ENCODE measurements around the gene PDE4D.
"Not testable (repeated sequence)": the region's sequence is repeated elsewhere in the genome, so short reads cannot be mapped to it uniquely, and the experiment has no call there.

The PDE4D gene

DNA sequence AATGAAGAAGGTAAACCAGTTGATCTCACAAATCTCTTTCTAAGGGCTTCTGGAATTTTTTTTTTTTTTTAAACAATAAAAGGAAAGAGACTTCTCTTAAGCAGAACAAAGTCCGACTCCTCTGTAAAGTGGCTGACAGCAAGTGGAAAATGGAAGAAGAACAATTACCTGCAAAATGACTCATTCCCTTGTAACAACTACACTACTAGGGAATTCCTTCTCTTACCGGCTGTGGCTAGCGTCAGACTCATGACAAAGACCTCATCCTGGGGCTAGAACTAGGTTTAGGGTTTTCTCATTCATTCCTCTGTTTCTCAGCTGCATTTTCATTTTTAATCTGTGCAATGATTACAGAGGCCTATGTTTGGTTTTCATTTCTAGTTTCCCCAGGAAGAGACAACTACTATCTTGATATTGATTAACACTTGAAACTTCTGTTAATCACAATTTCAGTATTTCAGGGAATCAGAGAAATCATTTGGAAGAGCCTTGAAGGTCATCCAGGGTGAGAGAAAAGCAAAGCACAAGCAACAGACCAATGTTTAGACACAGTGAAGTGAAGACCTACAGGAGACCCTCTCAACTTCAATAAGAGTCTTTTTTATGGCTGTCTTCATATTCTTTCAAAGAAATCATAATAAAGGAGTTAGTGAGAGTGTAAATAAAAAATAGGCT, 872.8 kb downstream of the PDE4D start:
- DNase-seq = no peak

GRCh38 chr5:59019078-59019477, 874.4 kb downstream of the PDE4D start:
- no peak for DNase-seq

GRCh38 chr5:59016925-59017324, 876.6 kb downstream of the PDE4D start:
- DNase-seq = no peak

DNA sequence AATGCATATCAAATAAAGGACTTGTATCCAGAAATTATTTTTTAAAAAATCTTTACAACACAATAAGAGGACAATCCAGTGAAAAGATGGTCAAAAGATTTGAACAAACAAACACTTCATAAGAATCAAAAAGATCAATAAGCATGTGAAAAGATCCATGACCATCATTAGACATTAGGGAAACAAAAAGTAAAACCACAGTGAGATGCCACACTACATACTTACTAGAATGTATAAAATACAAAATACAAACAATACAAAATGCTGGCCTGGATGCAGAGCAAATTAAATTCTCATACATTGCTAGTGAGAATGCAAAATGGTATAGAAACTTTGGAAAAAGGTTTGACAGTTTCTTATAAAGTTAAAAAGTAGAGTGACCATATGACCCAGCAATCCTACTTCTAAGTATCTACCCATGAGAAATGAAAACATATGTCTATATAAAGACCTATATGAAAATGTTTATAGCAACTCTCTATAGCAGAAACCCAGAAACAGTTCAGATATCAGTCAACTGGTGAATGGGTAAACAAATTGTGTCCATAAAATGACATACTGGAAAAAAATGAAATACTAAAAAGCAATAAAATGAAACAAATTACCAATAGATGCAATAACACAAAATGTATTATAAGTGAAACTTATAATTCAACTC, 884.6 kb downstream of the PDE4D start:
- DNase-seq = no peak

- no peak for DNase-seq
These were observed 886.0 kb downstream of the PDE4D start for GRCh38 chr5:59007460-59008063.

DNA sequence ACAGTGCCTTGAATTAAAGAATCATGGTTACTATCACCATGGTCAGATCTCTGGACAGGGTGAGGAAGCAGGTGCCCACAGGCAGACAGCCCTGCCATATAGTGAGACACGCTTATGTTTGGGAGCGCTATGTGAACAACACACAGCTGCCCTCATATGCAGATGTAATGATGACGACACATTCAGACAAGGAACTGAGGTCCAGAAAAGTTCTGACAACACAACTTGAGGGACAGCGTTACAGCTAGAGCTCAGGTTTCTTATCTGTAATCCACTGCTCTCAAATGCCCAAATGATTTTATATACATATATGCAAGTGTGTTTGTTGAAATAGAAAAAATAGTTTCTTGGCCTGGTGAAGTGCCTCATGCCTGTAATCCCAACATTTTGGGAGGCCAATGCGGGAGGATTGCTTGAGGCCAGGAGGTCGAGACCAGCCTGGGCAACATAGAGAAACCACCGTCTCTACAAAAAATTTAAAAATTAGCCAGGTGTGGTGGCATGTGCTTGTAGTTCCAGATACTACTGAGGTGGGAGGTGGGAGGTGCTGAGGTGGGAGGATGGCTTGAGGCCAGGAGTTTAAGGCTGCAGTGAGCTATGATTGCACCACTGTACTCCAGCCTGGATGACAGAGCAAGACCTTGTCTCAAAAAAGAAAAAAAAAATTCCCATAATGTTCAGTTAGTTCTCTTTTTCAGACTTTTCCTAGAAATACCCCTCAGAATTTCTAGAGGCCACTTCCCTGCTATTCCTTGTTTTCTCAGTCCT, 887.4 kb downstream of the PDE4D start:
- no peak for DNase-seq

DNA sequence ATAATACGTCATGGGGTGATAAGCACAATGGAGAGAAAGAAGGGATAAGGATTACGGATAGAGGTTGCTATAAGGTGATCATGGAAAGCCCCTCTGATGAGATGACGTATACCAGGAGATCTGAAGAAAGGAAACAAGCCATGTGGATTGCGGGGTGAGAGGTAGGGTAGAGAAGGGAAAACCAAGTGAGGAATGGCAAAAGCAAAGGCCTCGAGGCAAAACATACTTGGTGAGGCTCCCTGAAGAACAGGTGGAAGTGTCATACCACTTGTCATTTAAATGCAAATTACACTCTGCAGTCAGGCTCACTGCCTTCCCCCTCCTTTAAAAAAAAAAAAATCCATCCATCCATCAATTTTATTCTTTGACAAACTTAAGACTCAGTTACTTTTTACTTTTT, 889.9 kb downstream of the PDE4D start:
- no peak for DNase-seq

GRCh38 chr5:59003124-59003523, 890.4 kb downstream of the PDE4D start:
- DNase-seq = peak; percentile 28

GRCh38 chr5:59002162-59002825, 891.2 kb downstream of the PDE4D start:
- DNase-seq = no peak

DNA sequence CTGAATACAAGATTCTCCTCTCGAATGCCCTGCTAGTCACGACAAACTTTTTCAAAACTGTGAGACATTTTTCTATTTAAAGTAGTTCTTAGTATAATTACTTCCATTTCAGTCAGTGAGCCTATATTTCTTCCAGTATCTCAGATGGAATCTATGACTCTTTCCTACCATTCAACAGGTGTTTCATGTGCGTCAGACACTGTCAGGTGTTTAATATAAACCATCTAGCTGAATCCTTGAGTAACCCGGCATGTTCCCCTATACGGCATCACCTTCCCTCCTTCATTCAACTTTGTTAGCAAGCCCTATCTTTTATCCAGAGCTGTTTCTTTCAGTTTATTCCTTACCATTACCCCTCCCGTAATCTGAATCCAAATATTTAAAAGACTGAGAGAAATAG, 891.8 kb downstream of the PDE4D start:
- DNase-seq = no peak

GRCh38 chr5:59001154-59001553, 892.4 kb downstream of the PDE4D start:
- no peak for DNase-seq

GRCh38 chr5:59000211-59000610, 893.3 kb downstream of the PDE4D start:
- DNase-seq = no peak

GRCh38 chr5:58999804-59000203, 893.7 kb downstream of the PDE4D start:
- peak; percentile 6 for DNase-seq

- no peak for DNase-seq
These were observed 895.0 kb downstream of the PDE4D start for GRCh38 chr5:58998544-58998943.

DNA sequence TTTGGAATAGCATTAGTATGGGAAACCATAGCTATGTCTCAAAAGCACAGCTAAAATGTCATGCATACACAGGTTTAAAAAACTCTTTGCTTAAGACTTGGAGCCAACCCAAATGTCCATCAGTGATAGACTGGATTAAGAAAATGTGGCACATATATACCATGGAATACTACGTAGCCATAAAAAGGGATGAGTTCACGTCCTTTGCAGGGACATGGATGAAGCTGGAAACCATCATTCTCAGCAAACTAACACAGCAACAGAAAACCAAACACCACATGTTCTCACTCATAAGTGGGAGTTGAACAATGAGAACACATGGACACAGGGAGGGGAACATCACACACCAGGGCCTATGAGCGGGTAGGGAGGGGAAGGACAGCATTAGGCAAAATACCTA, 897.7 kb downstream of the PDE4D start:
- DNase-seq = not testable (repeated sequence)

- no peak for DNase-seq
These were observed 900.1 kb downstream of the PDE4D start for GRCh38 chr5:58993461-58993860.

- DNase-seq = no peak
These were observed 904.6 kb downstream of the PDE4D start for GRCh38 chr5:58988938-58989337.

DNA sequence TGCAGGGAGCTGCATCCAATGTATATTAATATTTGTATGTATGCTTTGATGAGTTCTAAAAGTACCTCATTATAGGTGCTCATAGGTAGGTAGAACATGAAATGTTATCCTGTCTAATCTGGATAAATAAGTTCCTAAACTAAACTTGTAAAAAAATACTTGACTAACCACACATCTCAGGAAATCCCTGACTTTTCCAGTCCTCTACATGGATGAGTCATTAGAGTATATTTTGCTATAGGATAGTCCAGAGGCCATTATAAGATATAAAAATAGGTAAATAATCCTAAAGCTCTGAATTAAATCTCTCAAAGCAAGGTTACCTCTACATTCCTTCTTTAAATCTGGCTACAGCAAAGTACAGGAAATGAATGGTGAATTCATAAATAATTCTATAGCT, 906.3 kb downstream of the PDE4D start:
- DNase-seq = no peak

GRCh38 chr5:58986281-58986680, 907.2 kb downstream of the PDE4D start:
- DNase-seq = no peak

DNA sequence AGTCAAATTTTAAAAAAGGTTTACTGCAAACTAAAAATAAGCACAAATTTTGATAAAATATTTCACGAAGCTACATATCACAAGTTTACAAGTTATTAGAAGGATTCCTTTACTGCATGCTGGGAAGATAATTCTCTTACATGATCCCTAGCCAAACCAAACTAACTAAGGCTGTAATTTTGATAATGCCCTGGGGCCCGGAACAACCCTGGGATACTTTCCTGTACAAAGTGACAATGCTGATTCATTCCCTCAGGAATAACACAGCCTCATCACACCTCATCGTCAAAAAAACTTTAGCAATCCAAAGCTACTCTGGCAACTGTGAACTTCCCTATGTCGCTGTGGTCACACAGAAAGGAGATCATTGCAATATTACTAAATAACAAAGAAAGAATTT, 907.8 kb downstream of the PDE4D start:
- no peak for DNase-seq

GRCh38 chr5:58985311-58985710, 908.2 kb downstream of the PDE4D start:
- no peak for DNase-seq

GRCh38 chr5:58983526-58984452, 909.7 kb downstream of the PDE4D start:
- no peak for DNase-seq

Data from retina (tissue), 1 donor.